WTC11 (cell line): ENCODE results near the gene ZNF804A. TPM values are rescaled to one million over a fixed set of nuclear protein-coding genes. Genes with fewer than 3 reads are reported as not detected.

Experiments used
- ATAC-seq: fragments of 200-7000 bp; cut with Tn5 transposase; 2 replicates; pipeline ENCODE4 v1.10.0; 2021; ENCODE audit warnings: mild to moderate bottlenecking, moderate library complexity
- CTCF ChIA-PET: fragments of 300-600 bp; sonication (Branson Sonifier 250); formaldehyde crosslinking; loops from one replicate; lab custom pipeline; 2021; ENCODE audit warnings: antibody characterized with exemption; lab: Charles Lee
- POLR2A ChIA-PET: fragments of 350-600 bp; sonication (Branson Sonifier 250); formaldehyde crosslinking; loops from one replicate; lab custom pipeline; 2021; ENCODE audit warnings: antibody characterized with exemption; lab: Charles Lee
- DNase-seq: peaks from one replicate; pipeline ENCODE4 v3.0.0; 2021; ENCODE audit warnings: low spot score
- H3K27ac Mint-ChIP-seq: 2 replicates; pipeline ENCODE4 v1.8.0; 2021; ENCODE audit warnings: mixed read lengths
- H3K27me3 Mint-ChIP-seq: 2 replicates; pipeline ENCODE4 v1.8.0; 2021; ENCODE audit warnings: low read depth, mild to moderate bottlenecking, moderate library complexity, mixed read lengths
- H3K36me3 Mint-ChIP-seq: 2 replicates; pipeline ENCODE4 v1.8.0; 2021; ENCODE audit warnings: mixed read lengths
- H3K4me1 Mint-ChIP-seq: 2 replicates; pipeline ENCODE4 v1.8.0; 2022; ENCODE audit warnings: mixed read lengths
- H3K4me3 Mint-ChIP-seq: 2 replicates; pipeline ENCODE4 v1.8.0; 2021; ENCODE audit warnings: mild to moderate bottlenecking, moderate library complexity, mixed read lengths
- H3K9me3 Mint-ChIP-seq: 2 replicates; pipeline ENCODE4 v1.8.0; 2021; ENCODE audit warnings: mixed read lengths
- ATF1 ChIP-seq: sonication (generic); formaldehyde crosslinking; IDR thresholded peaks from 2 replicates; pipeline ENCODE4 v1.8.1; 2023; ENCODE audit warnings: mild to moderate bottlenecking, moderate library complexity, missing genetic modification reagents
- CBFB ChIP-seq: sonication (generic); formaldehyde crosslinking; IDR thresholded peaks from 2 replicates; pipeline ENCODE4 v1.8.1; 2022; ENCODE audit warnings: mild to moderate bottlenecking, low read depth, missing genetic modification reagents
- CREM ChIP-seq: sonication (generic); formaldehyde crosslinking; IDR thresholded peaks from 2 replicates; pipeline ENCODE4 v1.8.1; 2022; ENCODE audit warnings: mild to moderate bottlenecking, missing genetic modification reagents, moderate library complexity
- ESRRA ChIP-seq: sonication (generic); formaldehyde crosslinking; IDR thresholded peaks from 2 replicates; pipeline ENCODE4 v1.8.1; 2022; ENCODE audit warnings: mild to moderate bottlenecking, missing genetic modification reagents, borderline replicate concordance
- FOXK1 ChIP-seq: sonication (generic); formaldehyde crosslinking; IDR thresholded peaks from 2 replicates; pipeline ENCODE4 v1.8.0; 2022; ENCODE audit warnings: mild to moderate bottlenecking, moderate library complexity, missing genetic modification reagents
- GABPB1 ChIP-seq: sonication (generic); formaldehyde crosslinking; IDR thresholded peaks from 2 replicates; pipeline ENCODE4 v1.8.1; 2023; ENCODE audit warnings: mild to moderate bottlenecking, missing genetic modification reagents
- IRF2 ChIP-seq: sonication (generic); formaldehyde crosslinking; IDR thresholded peaks from 2 replicates; pipeline ENCODE4 v1.8.0; 2022; ENCODE audit warnings: low read depth, missing genetic modification reagents, borderline replicate concordance
- NR2C2 ChIP-seq: sonication (generic); formaldehyde crosslinking; IDR thresholded peaks from 2 replicates; pipeline ENCODE4 v1.8.0; 2022; ENCODE audit warnings: mild to moderate bottlenecking, missing genetic modification reagents
- NR3C1 ChIP-seq: sonication (generic); formaldehyde crosslinking; conservative IDR thresholded peaks from 2 replicates; pipeline ENCODE4 v1.8.1; 2023; ENCODE audit warnings: low read depth, mild to moderate bottlenecking, missing genetic modification reagents
- RELA ChIP-seq: sonication (generic); formaldehyde crosslinking; IDR thresholded peaks from 2 replicates; pipeline ENCODE4 v1.8.1; 2022; ENCODE audit warnings: missing genetic modification reagents, mild to moderate bottlenecking, borderline replicate concordance
- SMAD4 ChIP-seq: sonication (generic); formaldehyde crosslinking; IDR thresholded peaks from 2 replicates; pipeline ENCODE4 v1.8.0; 2022; ENCODE audit warnings: mild to moderate bottlenecking, missing genetic modification reagents
- ZNF138 ChIP-seq: sonication (generic); formaldehyde crosslinking; conservative IDR thresholded peaks from 2 replicates; pipeline ENCODE4 v1.8.1; 2022; ENCODE audit warnings: mild to moderate bottlenecking, moderate library complexity, missing genetic modification reagents
- ZNF423 ChIP-seq: fragments of 250-450 bp; sonication (Bioruptor Pico); IDR thresholded peaks from 2 replicates; pipeline ENCODE4 v2.1.2; 2022; ENCODE audit warnings: mild to moderate bottlenecking, moderate library complexity
- total RNA-seq: library from RNA; stranded (reverse); gene quantifications from 3 replicates; pipeline ENCODE4 v1.2.3, GENCODE V29; 2021
- TF ChIP-seq, protein P1 (sequence below): sonication (generic); formaldehyde crosslinking; IDR thresholded peaks from 2 replicates; pipeline ENCODE4 v1.8.1; 2023; ENCODE audit warnings: mild to moderate bottlenecking, missing genetic modification reagents, borderline replicate concordance
- TF ChIP-seq, protein P2 (sequence below): fragments of 250-450 bp; sonication (Bioruptor Pico); conservative IDR thresholded peaks from 2 replicates; pipeline ENCODE4 v1.9.0; 2021; ENCODE audit warnings: mild to moderate bottlenecking
- TF ChIP-seq, protein P3 (sequence below): sonication (generic); formaldehyde crosslinking; conservative IDR thresholded peaks from 2 replicates; pipeline ENCODE4 v1.8.1; 2023; ENCODE audit warnings: mild to moderate bottlenecking, low read depth, missing genetic modification reagents, moderate library complexity
- TF ChIP-seq, protein P4 (sequence below): sonication (generic); formaldehyde crosslinking; IDR thresholded peaks from 2 replicates; pipeline ENCODE4 v1.8.1; 2022; ENCODE audit warnings: mild to moderate bottlenecking, missing genetic modification reagents, moderate library complexity, borderline replicate concordance
- TF ChIP-seq, protein P5 (sequence below): fragments of 250-450 bp; sonication (Bioruptor Pico); IDR thresholded peaks from 2 replicates; pipeline ENCODE4 v1.8.0; 2021; ENCODE audit warnings: mild to moderate bottlenecking
- TF ChIP-seq, protein P6 (sequence below): sonication (generic); formaldehyde crosslinking; IDR thresholded peaks from 2 replicates; pipeline ENCODE4 v1.8.0; 2022; ENCODE audit warnings: mild to moderate bottlenecking, missing genetic modification reagents
- TF ChIP-seq, protein P7 (sequence below): sonication (generic); formaldehyde crosslinking; IDR thresholded peaks from 2 replicates; pipeline ENCODE4 v1.8.1; 2023; ENCODE audit warnings: mild to moderate bottlenecking, moderate library complexity, missing genetic modification reagents

ZNF804A gene
- total RNA-seq, 1 experiment from 2014 or later: not detected

DNA sequence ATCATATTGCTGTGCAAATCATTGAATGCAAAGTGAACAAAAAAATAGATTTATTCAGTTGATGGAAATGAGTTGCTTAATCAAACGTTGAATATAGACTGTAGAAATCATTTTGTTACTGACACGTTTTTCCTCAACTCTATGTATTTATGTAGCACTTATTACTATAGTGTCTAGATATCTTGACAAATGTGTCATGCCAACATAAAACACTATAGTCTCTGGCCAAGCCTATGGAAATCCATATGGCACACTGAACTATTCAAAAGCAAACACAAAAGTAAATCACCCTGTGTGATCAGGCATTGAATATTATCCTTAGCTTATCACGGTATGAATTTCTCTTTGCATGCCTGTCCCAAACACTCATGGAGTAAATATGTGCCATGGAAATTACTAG is 131.3 kb downstream of the ZNF804A start:
- CTCF ChIA-PET: no interaction called here
- no peak for ATAC-seq
- Mint-ChIP-seq H3K27me3 (no peaks in the 10 kb centered on the region), H3K4me3 (no peak overlapping the region), H3K27ac (no peak overlapping the region), H3K36me3 (no peaks in the 10 kb centered on the region), H3K4me1 (peaks cover 4% of the 10 kb centered on the region), H3K9me3 (no peaks in the 10 kb centered on the region)
- no peak for DNase-seq
- POLR2A ChIA-PET: no interaction called here
- TF ChIP-seq CREM (CRISPR knock-in tag) (no peak), NR2C2 (CRISPR knock-in tag) (no peak), GABPB1 (CRISPR knock-in tag) (no peak), ZNF423 (no peak), IRF2 (no peak), ATF1 (CRISPR knock-in tag) (no peak), CBFB (no peak), ZNF138 (CRISPR knock-in tag) (no peak), RELA (no peak)
- TF ChIP-seq, protein P1, sequence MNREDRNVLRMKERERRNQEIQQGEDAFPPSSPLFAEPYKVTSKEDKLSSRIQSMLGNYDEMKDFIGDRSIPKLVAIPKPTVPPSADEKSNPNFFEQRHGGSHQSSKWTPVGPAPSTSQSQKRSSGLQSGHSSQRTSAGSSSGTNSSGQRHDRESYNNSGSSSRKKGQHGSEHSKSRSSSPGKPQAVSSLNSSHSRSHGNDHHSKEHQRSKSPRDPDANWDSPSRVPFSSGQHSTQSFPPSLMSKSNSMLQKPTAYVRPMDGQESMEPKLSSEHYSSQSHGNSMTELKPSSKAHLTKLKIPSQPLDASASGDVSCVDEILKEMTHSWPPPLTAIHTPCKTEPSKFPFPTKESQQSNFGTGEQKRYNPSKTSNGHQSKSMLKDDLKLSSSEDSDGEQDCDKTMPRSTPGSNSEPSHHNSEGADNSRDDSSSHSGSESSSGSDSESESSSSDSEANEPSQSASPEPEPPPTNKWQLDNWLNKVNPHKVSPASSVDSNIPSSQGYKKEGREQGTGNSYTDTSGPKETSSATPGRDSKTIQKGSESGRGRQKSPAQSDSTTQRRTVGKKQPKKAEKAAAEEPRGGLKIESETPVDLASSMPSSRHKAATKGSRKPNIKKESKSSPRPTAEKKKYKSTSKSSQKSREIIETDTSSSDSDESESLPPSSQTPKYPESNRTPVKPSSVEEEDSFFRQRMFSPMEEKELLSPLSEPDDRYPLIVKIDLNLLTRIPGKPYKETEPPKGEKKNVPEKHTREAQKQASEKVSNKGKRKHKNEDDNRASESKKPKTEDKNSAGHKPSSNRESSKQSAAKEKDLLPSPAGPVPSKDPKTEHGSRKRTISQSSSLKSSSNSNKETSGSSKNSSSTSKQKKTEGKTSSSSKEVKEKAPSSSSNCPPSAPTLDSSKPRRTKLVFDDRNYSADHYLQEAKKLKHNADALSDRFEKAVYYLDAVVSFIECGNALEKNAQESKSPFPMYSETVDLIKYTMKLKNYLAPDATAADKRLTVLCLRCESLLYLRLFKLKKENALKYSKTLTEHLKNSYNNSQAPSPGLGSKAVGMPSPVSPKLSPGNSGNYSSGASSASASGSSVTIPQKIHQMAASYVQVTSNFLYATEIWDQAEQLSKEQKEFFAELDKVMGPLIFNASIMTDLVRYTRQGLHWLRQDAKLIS: no peak
- TF ChIP-seq, protein P2, sequence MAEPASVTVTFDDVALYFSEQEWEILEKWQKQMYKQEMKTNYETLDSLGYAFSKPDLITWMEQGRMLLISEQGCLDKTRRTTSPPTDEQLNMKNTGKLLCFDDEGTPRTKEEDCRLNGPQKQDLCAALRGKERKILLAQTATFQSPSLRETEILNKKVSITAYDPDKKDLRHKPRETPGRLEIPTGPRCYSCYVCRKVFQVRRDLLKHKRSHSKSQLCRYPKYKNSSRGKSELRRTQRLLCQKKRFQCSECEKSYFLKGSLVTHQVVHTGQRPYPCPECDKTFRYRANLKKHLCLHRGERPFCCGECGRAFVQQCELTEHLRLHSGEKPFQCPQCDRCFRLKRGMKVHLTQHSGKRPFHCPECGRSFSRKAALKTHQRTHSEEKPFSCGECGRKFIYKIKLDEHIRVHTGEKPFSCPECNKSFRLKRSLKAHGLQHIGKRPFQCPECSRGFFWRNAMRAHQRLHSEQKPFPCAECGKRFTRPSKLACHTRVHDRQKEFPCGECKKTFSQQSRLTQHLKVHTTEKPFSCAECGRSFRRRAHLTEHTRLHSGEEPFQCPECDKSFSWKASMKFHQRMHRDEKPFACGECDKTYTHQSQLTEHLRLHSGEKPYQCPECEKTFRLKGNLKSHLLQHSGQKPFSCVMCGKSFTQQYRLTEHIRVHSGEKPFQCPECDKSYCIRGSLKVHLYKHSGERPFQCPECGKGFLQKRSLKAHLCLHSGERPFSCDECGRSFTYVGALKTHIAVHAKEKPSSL (CRISPR knock-in tag): no peak
- TF ChIP-seq, protein P3, sequence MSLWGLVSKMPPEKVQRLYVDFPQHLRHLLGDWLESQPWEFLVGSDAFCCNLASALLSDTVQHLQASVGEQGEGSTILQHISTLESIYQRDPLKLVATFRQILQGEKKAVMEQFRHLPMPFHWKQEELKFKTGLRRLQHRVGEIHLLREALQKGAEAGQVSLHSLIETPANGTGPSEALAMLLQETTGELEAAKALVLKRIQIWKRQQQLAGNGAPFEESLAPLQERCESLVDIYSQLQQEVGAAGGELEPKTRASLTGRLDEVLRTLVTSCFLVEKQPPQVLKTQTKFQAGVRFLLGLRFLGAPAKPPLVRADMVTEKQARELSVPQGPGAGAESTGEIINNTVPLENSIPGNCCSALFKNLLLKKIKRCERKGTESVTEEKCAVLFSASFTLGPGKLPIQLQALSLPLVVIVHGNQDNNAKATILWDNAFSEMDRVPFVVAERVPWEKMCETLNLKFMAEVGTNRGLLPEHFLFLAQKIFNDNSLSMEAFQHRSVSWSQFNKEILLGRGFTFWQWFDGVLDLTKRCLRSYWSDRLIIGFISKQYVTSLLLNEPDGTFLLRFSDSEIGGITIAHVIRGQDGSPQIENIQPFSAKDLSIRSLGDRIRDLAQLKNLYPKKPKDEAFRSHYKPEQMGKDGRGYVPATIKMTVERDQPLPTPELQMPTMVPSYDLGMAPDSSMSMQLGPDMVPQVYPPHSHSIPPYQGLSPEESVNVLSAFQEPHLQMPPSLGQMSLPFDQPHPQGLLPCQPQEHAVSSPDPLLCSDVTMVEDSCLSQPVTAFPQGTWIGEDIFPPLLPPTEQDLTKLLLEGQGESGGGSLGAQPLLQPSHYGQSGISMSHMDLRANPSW (CRISPR knock-in tag): no peak
- TF ChIP-seq, protein P4, sequence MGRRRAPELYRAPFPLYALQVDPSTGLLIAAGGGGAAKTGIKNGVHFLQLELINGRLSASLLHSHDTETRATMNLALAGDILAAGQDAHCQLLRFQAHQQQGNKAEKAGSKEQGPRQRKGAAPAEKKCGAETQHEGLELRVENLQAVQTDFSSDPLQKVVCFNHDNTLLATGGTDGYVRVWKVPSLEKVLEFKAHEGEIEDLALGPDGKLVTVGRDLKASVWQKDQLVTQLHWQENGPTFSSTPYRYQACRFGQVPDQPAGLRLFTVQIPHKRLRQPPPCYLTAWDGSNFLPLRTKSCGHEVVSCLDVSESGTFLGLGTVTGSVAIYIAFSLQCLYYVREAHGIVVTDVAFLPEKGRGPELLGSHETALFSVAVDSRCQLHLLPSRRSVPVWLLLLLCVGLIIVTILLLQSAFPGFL (CRISPR knock-in tag): no peak
- TF ChIP-seq, protein P5, sequence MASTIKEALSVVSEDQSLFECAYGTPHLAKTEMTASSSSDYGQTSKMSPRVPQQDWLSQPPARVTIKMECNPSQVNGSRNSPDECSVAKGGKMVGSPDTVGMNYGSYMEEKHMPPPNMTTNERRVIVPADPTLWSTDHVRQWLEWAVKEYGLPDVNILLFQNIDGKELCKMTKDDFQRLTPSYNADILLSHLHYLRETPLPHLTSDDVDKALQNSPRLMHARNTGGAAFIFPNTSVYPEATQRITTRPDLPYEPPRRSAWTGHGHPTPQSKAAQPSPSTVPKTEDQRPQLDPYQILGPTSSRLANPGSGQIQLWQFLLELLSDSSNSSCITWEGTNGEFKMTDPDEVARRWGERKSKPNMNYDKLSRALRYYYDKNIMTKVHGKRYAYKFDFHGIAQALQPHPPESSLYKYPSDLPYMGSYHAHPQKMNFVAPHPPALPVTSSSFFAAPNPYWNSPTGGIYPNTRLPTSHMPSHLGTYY: no peak

DNA sequence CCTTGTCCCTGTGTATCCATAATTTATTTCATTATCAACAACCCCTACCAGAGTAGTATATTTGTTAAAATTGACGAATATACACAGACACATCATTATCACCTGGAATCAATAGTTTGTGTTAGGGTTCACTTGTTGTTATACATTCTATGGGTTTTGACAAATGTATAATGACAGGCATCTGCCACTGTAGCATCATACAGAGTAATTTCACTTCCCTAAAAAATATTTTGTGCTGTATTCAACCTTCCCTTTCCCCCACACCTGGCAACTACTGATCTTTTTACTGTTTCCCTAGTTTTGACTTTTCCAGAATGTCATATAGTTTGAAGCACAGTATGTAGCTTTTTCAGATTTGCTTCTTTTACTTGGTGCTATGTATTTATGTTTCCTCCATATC is 132.0 kb downstream of the ZNF804A start:
- no peaks in the 10 kb centered on the region for H3K36me3 Mint-ChIP-seq
- ChIA-PET POLR2A (no interaction called here), CTCF (no interaction called here)
- TF ChIP-seq, protein P6, sequence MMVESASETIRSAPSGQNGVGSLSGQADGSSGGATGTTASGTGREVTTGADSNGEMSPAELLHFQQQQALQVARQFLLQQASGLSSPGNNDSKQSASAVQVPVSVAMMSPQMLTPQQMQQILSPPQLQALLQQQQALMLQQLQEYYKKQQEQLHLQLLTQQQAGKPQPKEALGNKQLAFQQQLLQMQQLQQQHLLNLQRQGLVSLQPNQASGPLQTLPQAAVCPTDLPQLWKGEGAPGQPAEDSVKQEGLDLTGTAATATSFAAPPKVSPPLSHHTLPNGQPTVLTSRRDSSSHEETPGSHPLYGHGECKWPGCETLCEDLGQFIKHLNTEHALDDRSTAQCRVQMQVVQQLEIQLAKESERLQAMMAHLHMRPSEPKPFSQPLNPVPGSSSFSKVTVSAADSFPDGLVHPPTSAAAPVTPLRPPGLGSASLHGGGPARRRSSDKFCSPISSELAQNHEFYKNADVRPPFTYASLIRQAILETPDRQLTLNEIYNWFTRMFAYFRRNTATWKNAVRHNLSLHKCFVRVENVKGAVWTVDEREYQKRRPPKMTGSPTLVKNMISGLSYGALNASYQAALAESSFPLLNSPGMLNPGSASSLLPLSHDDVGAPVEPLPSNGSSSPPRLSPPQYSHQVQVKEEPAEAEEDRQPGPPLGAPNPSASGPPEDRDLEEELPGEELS (CRISPR knock-in tag): no peak
- TF ChIP-seq, protein P7, sequence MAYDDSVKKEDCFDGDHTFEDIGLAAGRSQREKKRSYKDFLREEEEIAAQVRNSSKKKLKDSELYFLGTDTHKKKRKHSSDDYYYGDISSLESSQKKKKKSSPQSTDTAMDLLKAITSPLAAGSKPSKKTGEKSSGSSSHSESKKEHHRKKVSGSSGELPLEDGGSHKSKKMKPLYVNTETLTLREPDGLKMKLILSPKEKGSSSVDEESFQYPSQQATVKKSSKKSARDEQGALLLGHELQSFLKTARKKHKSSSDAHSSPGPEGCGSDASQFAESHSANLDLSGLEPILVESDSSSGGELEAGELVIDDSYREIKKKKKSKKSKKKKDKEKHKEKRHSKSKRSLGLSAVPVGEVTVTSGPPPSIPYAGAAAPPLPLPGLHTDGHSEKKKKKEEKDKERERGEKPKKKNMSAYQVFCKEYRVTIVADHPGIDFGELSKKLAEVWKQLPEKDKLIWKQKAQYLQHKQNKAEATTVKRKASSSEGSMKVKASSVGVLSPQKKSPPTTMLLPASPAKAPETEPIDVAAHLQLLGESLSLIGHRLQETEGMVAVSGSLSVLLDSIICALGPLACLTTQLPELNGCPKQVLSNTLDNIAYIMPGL (CRISPR knock-in tag): no peak
- TF ChIP-seq SMAD4 (CRISPR knock-in tag) (no peak), ESRRA (no peak), NR3C1 (CRISPR knock-in tag) (no peak), FOXK1 (CRISPR knock-in tag) (no peak)
- TF ChIP-seq, protein P5: no peak

More for the DNA sequence above, 132.0 kb downstream of the ZNF804A start:
- Mint-ChIP-seq H3K27ac (no peak overlapping the region), H3K4me1 (peaks cover 10% of the 10 kb centered on the region), H3K4me3 (no peak overlapping the region), H3K9me3 (no peaks in the 10 kb centered on the region), H3K27me3 (no peaks in the 10 kb centered on the region)
- ATAC-seq: no peak
- DNase-seq: no peak
